Measurements from ENCODE around the gene GNAQ.

DNA sequence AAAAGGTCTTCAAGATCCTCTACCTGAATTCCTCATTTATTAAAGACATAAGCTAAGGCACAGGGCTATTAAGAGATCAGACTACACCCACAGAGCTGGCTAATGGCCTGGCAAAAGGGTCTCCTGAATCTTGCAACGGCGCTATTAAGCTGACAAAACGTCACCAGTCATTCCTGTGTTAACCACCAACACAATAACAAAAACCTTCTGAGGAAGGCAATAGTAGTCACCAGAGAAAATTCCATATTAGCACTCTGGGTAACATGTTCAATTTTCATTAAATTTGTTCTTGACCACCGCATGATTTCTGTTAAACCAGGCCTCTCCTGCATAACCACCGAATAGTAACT lies 77.0 kb downstream of the GNAQ start:
- TF ChIP-seq EZH2phosphoT487 (IDR thresholded peaks at IDR 0.05; ENCODE audit: unreplicated experiment) (no peak), EZH2 (IDR thresholded peaks at IDR 0.05; ENCODE audit: low read depth, unreplicated experiment) (no peak), CREB1 (CRISPR knock-in tag; IDR thresholded peaks at IDR 0.05; ENCODE audit: low read depth) (no peak), STAT1 (IDR thresholded peaks at IDR 0.05; ENCODE audit: unreplicated experiment) (no peak), JUNB (IDR thresholded peaks at IDR 0.05; ENCODE audit: unreplicated experiment) (no peak), POLR2AphosphoS5 (IDR thresholded peaks at IDR 0.05; ENCODE audit: low read depth) (no peak)
- TF ChIP-seq, protein P1, sequence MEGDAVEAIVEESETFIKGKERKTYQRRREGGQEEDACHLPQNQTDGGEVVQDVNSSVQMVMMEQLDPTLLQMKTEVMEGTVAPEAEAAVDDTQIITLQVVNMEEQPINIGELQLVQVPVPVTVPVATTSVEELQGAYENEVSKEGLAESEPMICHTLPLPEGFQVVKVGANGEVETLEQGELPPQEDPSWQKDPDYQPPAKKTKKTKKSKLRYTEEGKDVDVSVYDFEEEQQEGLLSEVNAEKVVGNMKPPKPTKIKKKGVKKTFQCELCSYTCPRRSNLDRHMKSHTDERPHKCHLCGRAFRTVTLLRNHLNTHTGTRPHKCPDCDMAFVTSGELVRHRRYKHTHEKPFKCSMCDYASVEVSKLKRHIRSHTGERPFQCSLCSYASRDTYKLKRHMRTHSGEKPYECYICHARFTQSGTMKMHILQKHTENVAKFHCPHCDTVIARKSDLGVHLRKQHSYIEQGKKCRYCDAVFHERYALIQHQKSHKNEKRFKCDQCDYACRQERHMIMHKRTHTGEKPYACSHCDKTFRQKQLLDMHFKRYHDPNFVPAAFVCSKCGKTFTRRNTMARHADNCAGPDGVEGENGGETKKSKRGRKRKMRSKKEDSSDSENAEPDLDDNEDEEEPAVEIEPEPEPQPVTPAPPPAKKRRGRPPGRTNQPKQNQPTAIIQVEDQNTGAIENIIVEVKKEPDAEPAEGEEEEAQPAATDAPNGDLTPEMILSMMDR (conservative IDR thresholded peaks at IDR 0.05; ENCODE audit: low read depth in 2 of 2), result no peak
